Hypothalamus (tissue), 51 donors: Measurements from ENCODE around the gene MAGEA2B.
"Not testable (repeated sequence)": the region's sequence is repeated elsewhere in the genome, so short reads cannot be mapped to it uniquely, and the experiment has no call there.

ENCODE experiments used
- DNase-seq, 51 donors: peaks; one replicate each; lab custom pipeline; 2025; lab: John Stamatoyannopoulos, UW

MAGEA2B gene

GRCh38 chrX:152754871-152755270, 40.4 kb downstream of the MAGEA2B start:
- DNase-seq = not testable (repeated sequence)

- DNase-seq = not testable (repeated sequence)
Measured at GRCh38 chrX:152758918-152759317, 44.5 kb downstream of the MAGEA2B start, which contains the start of gene CSAG3. Gene CSAG3, plus strand, starts transcription at chrX:152759218.

- DNase-seq = not testable (repeated sequence)
Measured at GRCh38 chrX:152759544-152759943, 45.1 kb downstream of the MAGEA2B start.

GRCh38 chrX:152761582-152761981, 47.2 kb downstream of the MAGEA2B start:
- DNase-seq = not testable (repeated sequence)

- DNase-seq = not testable (repeated sequence)
Measured at GRCh38 chrX:152766562-152766961, 52.1 kb downstream of the MAGEA2B start.
